Activated CD4-positive, alpha-beta T cell treated with anti-CD3 and anti-CD28 coated beads, Interleukin-2, amount 50 U/mL, for 24 hours (primary cell): Measurements from ENCODE around the gene RTN4R.

Source experiments
- DNase-seq, 2 donors: peaks; one replicate each; pipeline ENCODE4 v3.0.0-alpha.2; 2020; ENCODE audit warnings: low read depth in 1 of 2, low spot score in 1 of 2

Gene RTN4R

DNA sequence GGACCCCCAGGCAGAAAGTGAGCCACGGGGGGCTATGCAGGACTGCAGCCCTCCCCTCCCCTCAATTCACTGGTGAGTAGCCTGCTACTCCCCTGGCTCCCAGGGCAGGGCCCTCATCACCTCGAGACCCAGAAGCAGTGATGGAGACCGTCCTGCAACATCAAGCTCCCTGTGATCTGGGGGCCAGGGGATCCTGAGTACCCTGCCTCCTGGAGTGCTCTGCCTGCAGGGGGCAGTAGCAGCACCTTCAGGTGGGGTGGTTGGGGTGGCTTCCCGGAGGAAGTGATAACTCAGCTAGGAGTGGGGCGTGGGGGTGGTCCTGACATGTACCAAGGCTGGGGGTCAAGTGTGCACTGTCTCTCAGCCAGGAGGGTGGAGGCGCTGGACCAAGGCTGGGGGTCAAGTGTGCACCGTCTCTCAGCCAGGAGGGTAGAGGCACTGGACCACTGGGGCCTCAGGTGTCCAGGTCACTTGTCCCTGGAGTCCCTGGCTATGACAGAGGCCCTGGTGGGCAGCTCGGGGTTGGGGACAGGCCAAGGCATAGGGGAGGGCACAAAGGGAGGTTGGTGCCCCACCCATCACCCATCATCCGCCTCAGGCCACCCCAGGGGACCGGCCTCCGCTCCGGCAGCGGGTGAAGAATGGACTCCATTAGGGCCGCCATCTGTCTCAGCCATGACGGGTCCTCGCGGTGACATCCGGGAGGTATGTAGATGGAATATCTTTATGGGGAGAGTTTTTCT lies 9.4 kb downstream of the RTN4R start:
- DNase-seq = no peak

GRCh38 chr22:20258021-20258299 lies 10.2 kb downstream of the RTN4R start:
- no peak for DNase-seq

GRCh38 chr22:20257212-20258020 lies 10.7 kb downstream of the RTN4R start:
- DNase-seq = no peak

DNA sequence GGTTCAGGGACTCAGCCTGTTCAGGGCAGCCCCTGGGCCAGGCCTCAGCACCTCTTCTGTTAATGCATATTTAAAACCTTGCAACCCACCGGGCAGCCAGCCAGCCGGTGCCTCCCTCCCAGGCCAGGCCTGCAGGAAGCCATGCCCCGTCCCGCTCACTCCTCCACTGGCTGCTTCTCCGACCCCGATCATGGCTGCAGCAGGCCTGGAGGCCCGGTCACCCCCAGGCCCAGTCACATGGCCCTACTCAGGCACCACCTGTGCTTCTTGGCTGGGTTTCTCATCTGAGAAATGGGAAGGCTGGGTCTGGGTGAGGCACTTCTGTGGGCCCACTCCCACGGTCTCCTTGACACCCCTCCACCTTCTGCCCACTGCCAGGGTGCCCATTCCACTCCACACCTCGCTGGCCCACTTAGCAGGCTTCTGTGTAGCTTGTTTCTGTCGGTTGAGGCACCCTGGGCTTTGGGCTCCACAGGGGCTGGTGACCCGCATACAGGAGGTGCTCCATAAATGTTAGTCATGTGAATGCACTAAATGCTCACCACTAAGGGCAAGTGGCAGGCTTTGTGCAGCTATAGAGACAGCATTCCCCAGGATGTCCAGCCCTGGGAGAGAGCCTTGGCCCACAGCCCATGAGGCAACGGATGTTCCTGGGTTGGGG lies 11.4 kb downstream of the RTN4R start:
- DNase-seq = no peak

DNA sequence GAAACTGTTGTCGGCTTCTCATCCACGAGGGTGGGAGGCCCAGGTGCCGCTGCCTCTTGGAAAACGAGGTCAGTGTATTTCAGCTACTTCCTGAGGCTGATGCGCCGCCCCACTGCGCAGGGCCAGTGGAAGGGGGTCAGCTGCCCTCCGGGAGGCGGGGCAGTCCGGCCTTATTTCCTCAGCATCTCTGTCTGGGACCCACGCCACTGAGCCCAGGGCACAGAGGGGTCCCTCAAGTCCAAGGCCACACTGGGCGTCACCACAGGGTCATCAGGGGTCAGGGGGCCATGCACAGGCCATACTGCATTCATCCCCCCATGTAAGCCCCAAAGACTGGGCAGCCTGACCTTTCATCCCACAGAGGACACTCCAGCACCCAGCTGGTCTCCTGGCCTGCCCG lies 12.1 kb downstream of the RTN4R start:
- no peak for DNase-seq

DNA sequence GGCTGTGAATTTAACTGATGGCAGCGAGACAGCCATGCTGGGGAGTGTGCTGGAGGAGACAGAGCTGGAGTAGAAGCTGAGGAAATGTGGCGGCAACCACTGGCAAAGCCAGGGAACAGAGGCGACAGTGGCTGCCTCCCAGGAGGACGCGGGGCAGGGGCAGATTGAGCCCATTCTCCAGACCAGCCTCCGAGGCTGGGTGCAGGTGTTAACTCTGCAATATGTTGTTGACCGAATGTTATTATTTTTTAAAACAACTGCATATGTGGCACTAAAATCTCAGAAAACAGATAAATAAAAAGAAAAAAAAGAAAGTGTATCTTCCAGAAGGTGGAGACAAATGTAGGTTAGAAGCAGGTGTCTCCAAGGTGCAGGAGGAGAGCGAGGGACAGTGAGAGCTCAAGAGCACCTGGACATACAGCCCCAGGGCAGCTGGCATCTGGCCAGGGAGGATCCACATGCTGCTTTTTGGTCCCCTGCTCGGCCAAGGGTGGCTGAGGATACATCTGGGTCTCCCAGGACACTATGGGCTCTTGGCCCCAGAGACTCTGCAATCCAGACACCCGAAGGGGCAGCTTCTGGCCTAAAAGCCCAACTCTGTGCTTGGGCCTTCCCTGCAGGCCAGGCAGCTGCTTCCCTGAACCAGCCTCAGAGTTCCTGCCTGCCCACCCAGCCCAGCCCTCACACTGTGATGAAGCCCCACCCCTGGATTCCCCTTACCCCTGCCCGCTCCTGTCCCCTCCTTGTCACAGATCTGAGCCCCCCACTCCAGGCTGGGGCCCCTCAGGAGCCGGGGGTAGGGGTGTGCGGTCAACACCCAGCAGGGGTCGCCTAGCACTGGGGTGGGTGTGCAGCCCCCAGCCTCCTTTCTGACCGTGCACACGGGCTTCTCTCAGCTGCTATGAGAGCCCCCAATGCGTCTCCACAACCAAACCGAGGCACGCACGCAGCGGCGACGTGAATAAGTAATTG lies 12.9 kb downstream of the RTN4R start:
- DNase-seq = no peak

DNA sequence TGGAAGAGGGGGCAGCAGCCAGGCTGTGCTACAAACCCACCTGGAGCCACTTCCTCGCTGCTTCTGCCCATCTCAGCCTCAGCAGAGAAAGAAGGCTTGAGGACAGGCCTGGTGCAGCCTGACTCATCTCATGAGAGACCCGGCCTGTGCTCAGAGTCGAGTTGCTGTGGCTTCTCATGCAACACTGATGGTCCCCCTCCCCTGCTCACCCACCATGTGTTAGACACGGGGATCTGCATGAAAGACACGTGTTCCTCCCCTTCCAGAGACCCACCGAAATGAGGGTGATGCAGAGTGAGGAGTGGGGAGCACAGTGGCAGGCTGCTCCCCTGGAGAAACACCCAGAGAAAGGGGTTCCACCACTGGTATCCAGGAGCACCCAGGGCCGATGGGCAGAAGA lies 15.0 kb downstream of the RTN4R start:
- DNase-seq = no peak

- no peak for DNase-seq
Measured at GRCh38 chr22:20251981-20252380, 16.1 kb downstream of the RTN4R start.

DNA sequence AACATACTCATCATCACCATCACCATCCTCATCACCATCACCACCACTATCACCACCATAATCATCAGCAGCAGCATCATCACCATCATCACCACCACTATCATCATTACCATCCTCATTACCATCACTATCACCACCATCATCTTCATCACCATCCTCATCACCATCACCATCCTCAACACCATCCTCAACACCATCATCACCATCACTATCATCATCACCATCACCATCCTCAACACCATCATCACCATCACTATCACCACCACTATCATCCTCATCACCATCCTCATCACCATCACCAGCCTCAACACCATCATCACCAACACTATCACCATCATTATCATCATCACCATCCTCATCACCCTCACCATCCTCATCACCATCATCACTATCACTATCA lies 16.6 kb downstream of the RTN4R start:
- DNase-seq = no peak

DNA sequence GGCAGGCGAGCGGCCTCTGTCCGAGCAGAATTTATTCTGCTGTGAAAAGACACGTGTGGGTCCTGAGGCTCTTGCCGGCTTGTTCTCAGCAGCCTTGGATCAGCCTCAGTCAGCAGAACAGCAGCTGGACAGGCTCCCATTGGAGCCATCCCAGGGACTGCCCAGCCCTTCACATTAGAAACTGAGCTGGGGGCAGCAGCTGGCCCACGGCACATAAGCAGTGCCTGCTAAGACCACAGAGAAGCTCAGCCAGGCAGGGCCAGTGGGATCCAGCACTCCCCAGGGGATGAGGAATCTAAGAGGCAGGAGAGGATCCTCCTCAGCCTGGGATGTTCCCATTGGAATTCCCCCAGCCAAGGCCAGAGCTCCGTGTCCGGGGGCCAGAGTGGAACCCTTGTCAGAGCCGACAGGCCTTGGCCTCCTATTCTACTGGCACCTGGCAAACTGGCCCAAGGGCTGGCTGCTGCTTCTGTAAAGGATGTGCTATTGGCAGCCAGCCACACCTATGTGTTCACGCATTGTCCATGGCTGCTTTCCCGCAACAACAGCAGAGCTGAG lies 18.2 kb downstream of the RTN4R start:
- no peak for DNase-seq

GRCh38 chr22:20248461-20248978 lies 19.6 kb downstream of the RTN4R start:
- DNase-seq = no peak

DNA sequence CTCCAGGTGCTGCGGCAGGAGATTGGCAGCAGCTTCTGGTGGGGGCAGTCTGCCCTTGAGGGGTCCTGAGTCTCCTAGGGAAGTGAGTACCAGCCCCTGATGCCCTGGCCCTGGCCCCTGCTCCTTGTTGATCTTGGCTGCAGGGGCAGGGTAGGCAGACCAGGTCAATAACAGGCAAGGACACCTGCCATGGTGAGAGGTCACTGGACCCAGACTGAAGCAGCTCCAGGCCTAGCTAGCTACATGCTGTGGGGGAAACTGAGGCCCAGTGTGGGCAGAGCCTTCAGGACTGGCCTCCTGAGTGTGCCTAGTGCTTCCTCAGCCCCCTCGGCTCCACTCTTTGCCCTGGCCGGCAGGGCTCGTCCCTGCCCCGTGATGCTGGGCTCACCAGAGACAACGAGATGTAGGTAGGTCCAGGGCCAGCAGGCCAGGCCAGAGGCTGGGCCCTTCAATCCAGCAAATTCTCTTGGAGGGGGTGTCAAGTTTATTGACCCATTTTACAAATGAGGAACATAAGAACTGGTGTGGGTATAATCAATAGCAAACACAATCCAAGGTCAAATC lies 20.4 kb downstream of the RTN4R start:
- no peak for DNase-seq

DNA sequence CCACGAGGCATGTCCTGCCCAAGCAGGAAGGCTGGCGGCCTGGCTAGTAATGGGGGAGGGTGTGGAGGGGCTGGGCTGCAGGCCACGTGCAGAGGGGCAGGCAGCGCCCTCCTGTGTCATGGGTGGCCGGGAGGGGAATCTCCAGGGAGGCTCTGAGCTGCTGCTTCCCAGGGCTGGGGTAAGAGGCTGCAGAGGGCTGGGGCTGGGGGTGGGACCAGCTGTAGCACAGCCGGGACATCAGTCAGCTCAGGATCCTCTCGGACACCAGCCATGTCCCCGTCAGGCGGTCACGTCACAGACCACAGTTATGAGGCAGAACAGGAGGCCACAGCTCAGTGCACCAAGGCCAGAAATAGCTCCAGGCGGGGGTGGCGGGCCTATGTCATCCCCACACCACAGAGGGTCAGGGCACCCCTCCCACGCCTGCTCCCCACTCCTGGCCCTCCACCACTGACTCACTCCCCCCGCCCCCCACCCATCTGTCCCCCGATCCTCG lies 21.1 kb downstream of the RTN4R start:
- DNase-seq = no peak

DNA sequence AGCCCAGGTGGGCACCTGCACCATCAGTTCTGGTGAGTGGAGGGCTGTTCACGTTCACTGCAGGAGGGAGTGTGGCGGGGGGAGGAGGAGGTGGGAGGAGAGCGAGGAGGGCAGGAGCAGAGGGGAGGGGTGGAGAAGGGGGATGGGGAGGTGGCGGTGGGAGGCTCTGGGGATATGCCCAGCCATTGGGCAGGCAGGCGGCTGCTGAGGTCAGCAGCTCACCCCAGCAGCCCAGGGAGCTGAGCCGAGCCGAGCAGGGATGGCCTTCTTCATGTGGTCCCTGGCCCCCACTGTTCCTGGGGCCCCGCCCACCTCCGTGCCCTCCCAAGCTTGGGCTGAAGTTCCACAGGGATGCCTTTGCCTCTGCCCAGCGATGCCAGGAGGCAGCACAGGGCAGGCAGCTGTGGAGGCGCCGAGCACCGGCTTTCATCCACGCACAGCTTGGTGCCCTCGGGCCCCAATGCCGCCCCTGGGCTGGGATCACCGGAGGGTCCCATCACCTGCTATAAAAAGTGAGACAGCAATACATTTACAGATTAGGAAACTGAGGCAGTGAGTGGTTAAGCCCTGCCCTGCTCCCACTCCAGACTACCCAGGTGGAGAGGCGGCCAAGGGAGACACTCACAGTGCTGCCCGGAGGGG lies 21.6 kb downstream of the RTN4R start:
- no peak for DNase-seq

DNA sequence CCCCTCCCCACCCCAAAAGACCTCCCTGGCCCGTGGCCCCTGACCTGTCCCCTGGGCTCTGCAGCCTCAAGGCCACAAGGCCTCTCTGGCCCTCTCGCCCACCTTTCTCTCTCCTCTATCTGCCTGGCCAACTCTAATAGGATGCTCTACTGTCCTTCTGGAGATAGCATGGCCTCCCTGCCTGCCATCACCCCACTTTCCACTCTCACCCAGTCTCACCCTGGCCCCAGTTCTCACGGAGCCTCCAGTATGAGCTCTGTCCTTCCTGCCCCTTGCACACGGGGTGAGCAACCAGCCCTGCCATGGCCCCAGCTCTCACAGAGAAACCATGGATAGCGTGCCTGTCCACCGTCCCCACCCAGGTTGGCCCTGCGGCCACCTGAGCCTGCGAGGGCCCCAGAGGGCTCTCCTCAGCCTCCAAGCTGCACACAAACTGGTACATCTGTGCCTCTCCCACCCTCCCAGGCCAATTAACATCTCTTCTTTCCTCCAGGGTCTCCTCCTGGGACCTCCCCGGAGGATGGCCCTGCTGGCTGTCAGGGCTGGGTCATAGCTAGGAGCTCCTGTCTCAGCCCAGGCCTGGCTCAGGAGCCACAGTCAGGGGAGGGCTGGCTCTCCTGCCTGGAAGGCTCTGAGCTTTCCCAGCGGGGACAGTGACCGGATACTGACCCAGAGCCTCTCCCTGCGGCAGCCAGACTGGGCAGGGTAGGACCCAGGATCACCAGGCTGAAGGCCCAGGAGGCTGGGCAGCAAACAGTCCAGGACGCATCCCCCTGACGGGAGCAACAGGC lies 22.3 kb downstream of the RTN4R start:
- DNase-seq = no peak

- DNase-seq = no peak
Measured at GRCh38 chr22:20244691-20245576, 23.2 kb downstream of the RTN4R start.

- DNase-seq = no peak
Measured at GRCh38 chr22:20244250-20244648, 23.9 kb downstream of the RTN4R start.
